Uterus (tissue), 2 donors: ENCODE measurements around the gene SYCP3.

Experiments
- POLR2A ChIP-seq, 2 donors: fragments of 450-650 bp; IDR thresholded peaks; one replicate each; pipeline ENCODE4 v1.6.1; 2016; ENCODE audit warnings: antibody characterized with exemption in 2 of 2, mild to moderate bottlenecking in 1 of 2, moderate library complexity in 1 of 2
- TF ChIP-seq, protein P1 (sequence below), 4 experiments: fragments of 200-600 bp in 2 of 4; fragments of 450-650 bp in 2 of 4; sonication (generic) in 2 of 4; IDR thresholded peaks; one replicate each; pipeline ENCODE4 v1.5.1; 2016 to 2019; ENCODE audit warnings: antibody characterized with exemption in 4 of 4, mild to moderate bottlenecking in 2 of 4, moderate library complexity in 1 of 4

DNA sequence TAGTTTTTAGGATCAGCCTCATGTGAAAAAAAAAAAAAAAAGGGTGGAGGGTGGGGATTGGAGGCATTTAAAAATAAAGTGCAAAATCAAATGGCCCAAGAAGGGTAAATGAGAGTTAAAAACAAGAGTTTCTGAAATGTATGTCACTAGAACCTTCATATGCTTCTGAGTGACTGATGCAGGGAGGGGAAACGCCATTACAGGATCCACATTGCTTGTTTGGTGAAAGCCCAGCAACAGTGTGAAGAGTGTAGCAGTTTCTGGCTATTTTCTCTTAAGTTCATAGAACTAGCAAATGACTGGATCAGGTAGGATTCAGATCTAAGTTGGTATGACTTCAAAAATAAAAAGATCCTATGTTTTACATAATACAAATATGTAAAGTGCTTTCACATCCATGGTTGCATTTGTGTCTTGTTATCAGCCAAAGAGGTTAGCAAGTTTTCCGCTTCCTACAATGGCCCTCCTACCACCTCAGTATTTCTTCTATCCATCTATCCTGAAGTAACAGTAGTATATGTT, 38.9 kb downstream of the SYCP3 start:
- TF ChIP-seq, protein P1, sequence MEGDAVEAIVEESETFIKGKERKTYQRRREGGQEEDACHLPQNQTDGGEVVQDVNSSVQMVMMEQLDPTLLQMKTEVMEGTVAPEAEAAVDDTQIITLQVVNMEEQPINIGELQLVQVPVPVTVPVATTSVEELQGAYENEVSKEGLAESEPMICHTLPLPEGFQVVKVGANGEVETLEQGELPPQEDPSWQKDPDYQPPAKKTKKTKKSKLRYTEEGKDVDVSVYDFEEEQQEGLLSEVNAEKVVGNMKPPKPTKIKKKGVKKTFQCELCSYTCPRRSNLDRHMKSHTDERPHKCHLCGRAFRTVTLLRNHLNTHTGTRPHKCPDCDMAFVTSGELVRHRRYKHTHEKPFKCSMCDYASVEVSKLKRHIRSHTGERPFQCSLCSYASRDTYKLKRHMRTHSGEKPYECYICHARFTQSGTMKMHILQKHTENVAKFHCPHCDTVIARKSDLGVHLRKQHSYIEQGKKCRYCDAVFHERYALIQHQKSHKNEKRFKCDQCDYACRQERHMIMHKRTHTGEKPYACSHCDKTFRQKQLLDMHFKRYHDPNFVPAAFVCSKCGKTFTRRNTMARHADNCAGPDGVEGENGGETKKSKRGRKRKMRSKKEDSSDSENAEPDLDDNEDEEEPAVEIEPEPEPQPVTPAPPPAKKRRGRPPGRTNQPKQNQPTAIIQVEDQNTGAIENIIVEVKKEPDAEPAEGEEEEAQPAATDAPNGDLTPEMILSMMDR (IDR thresholded peaks at IDR 0.05) = no peak
- no peak for TF ChIP-seq POLR2A (IDR thresholded peaks at IDR 0.05)
